HUES64 (cell line): ENCODE data around the gene IL19.

Experiments
- H3K27ac ChIP-seq: 2 replicates; pipeline ENCODE4 v1.7.0; 2013; ENCODE audit warnings: low read depth, low read length, inconsistent platforms
- H3K27me3 ChIP-seq: 2 replicates; pipeline ENCODE4 v1.6.1; 2013; ENCODE audit warnings: mild to moderate bottlenecking, low read length; ENCODE audit not compliant: insufficient read depth
- H3K36me3 ChIP-seq: 2 replicates; pipeline ENCODE4 v1.6.1; 2013; ENCODE audit warnings: mild to moderate bottlenecking, low read length; ENCODE audit not compliant: insufficient read depth
- H3K4me1 ChIP-seq: 2 replicates; pipeline ENCODE4 v1.6.1; 2013; ENCODE audit warnings: mild to moderate bottlenecking, low read length, moderate library complexity; ENCODE audit not compliant: insufficient read depth
- H3K4me3 ChIP-seq: 2 replicates; pipeline ENCODE4 v1.5.1; 2013; ENCODE audit warnings: mild to moderate bottlenecking, low read length, moderate library complexity
- H3K9ac ChIP-seq: 2 replicates; pipeline ENCODE4 v1.6.1; 2013; ENCODE audit warnings: mild to moderate bottlenecking, low read depth, low read length
- H3K9me3 ChIP-seq: 2 replicates; pipeline ENCODE4 v1.6.1; 2013; ENCODE audit warnings: low read depth, low read length; ENCODE audit not compliant: insufficient read depth
- WGBS: fragments of 150-250, 120-280 bp; methylation state at CpG from one replicate; pipeline ENCODE4 v1.1.7; 2013; ENCODE audit warnings: missing lambda C conversion rate; 5-methylcytosine and 5-hydroxymethylcytosine counted together

Gene IL19

GRCh38 chr1:206834217-206834616, 63.6 kb downstream of the IL19 start:
- no peaks in the 10 kb centered on the region for H3K27me3 ChIP-seq
- H3K36me3 ChIP-seq: no peaks in the 10 kb centered on the region
- WGBS: 93% methylated on average over 6 of the region's 6 CpGs
- no peak overlapping the region for H3K4me3 ChIP-seq
- H3K4me1 ChIP-seq: no peaks in the 10 kb centered on the region
- no peak overlapping the region for H3K27ac ChIP-seq
- no peaks in the 10 kb centered on the region for H3K9me3 ChIP-seq
- H3K9ac ChIP-seq: no peak overlapping the region

- Histone ChIP-seq H3K9me3 (no peaks in the 10 kb centered on the region), H3K27ac (no peak overlapping the region), H3K9ac (no peak overlapping the region), H3K27me3 (no peaks in the 10 kb centered on the region), H3K4me3 (no peak overlapping the region), H3K36me3 (no peaks in the 10 kb centered on the region), H3K4me1 (no peaks in the 10 kb centered on the region)
- 97% methylated on average over 3 of the region's 3 CpGs for WGBS
These were observed 64.1 kb downstream of the IL19 start for GRCh38 chr1:206834711-206835110.

GRCh38 chr1:206835186-206835585, 64.6 kb downstream of the IL19 start:
- H3K4me3 ChIP-seq: no peak overlapping the region
- no peak overlapping the region for H3K9ac ChIP-seq
- WGBS: 85% methylated on average over 3 of the region's 3 CpGs
- H3K27me3 ChIP-seq: no peaks in the 10 kb centered on the region
- no peaks in the 10 kb centered on the region for H3K36me3 ChIP-seq
- H3K4me1 ChIP-seq: no peaks in the 10 kb centered on the region
- no peak overlapping the region for H3K27ac ChIP-seq
- no peaks in the 10 kb centered on the region for H3K9me3 ChIP-seq

GRCh38 chr1:206836111-206836510, 65.5 kb downstream of the IL19 start:
- WGBS: 85% methylated on average over 2 of the region's 2 CpGs
- Histone ChIP-seq H3K4me3 (no peak overlapping the region), H3K4me1 (no peaks in the 10 kb centered on the region), H3K27ac (no peak overlapping the region), H3K9me3 (no peaks in the 10 kb centered on the region), H3K36me3 (no peaks in the 10 kb centered on the region), H3K9ac (no peak overlapping the region), H3K27me3 (no peaks in the 10 kb centered on the region)

- no peaks in the 10 kb centered on the region for H3K9me3 ChIP-seq
- H3K4me3 ChIP-seq: no peak overlapping the region
- H3K27ac ChIP-seq: no peak overlapping the region
- no peaks in the 10 kb centered on the region for H3K27me3 ChIP-seq
- H3K4me1 ChIP-seq: no peaks in the 10 kb centered on the region
- H3K9ac ChIP-seq: no peak overlapping the region
- 90% methylated on average over 4 of the region's 4 CpGs for WGBS
- H3K36me3 ChIP-seq: no peaks in the 10 kb centered on the region
These were observed 68.5 kb downstream of the IL19 start for GRCh38 chr1:206839006-206839560.

GRCh38 chr1:206839857-206840256, 69.3 kb downstream of the IL19 start:
- Histone ChIP-seq H3K4me3 (no peak overlapping the region), H3K4me1 (no peaks in the 10 kb centered on the region), H3K27ac (no peak overlapping the region), H3K27me3 (no peaks in the 10 kb centered on the region), H3K9ac (no peak overlapping the region), H3K9me3 (no peaks in the 10 kb centered on the region), H3K36me3 (no peaks in the 10 kb centered on the region)
- WGBS: 92% methylated on average over 7 of the region's 7 CpGs

- H3K4me1 ChIP-seq: no peaks in the 10 kb centered on the region
- WGBS: 93% methylated on average over 7 of the region's 7 CpGs
- no peaks in the 10 kb centered on the region for H3K27me3 ChIP-seq
These were observed 71.2 kb downstream of the IL19 start for GRCh38 chr1:206841609-206842323.

GRCh38 chr1:206842854-206843253, 72.3 kb downstream of the IL19 start:
- no peaks in the 10 kb centered on the region for H3K27me3 ChIP-seq
- H3K9me3 ChIP-seq: no peaks in the 10 kb centered on the region
- H3K4me3 ChIP-seq: no peak overlapping the region
- H3K27ac ChIP-seq: no peak overlapping the region
- H3K36me3 ChIP-seq: no peaks in the 10 kb centered on the region
- H3K9ac ChIP-seq: no peak overlapping the region
- H3K4me1 ChIP-seq: no peaks in the 10 kb centered on the region

More at GRCh38 chr1:206841609-206842323, 71.2 kb downstream of the IL19 start:
- H3K9me3 ChIP-seq: no peaks in the 10 kb centered on the region
- no peak overlapping the region for H3K4me3 ChIP-seq
- H3K27ac ChIP-seq: no peak overlapping the region
- H3K9ac ChIP-seq: no peak overlapping the region
- H3K36me3 ChIP-seq: no peaks in the 10 kb centered on the region

- H3K36me3 ChIP-seq: no peaks in the 10 kb centered on the region
- no peak overlapping the region for H3K9ac ChIP-seq
- WGBS: 94% methylated on average over 4 of the region's 4 CpGs
- no peak overlapping the region for H3K4me3 ChIP-seq
- no peaks in the 10 kb centered on the region for H3K9me3 ChIP-seq
- no peaks in the 10 kb centered on the region for H3K27me3 ChIP-seq
- no peaks in the 10 kb centered on the region for H3K4me1 ChIP-seq
- no peak overlapping the region for H3K27ac ChIP-seq
These were observed 73.1 kb downstream of the IL19 start for GRCh38 chr1:206843626-206844025.

- no peaks in the 10 kb centered on the region for H3K9me3 ChIP-seq
- no peak overlapping the region for H3K27ac ChIP-seq
- H3K4me1 ChIP-seq: no peaks in the 10 kb centered on the region
- H3K27me3 ChIP-seq: no peaks in the 10 kb centered on the region
- H3K36me3 ChIP-seq: no peaks in the 10 kb centered on the region
- H3K4me3 ChIP-seq: no peak overlapping the region
- no peak overlapping the region for H3K9ac ChIP-seq
These were observed 75.9 kb downstream of the IL19 start for GRCh38 chr1:206846487-206846886.

- WGBS: 96% methylated on average over 3 of the region's 3 CpGs
- Histone ChIP-seq H3K4me3 (no peak overlapping the region), H3K27me3 (no peaks in the 10 kb centered on the region), H3K36me3 (no peaks in the 10 kb centered on the region), H3K4me1 (no peaks in the 10 kb centered on the region), H3K9ac (no peak overlapping the region), H3K27ac (no peak overlapping the region), H3K9me3 (no peaks in the 10 kb centered on the region)
These were observed 76.8 kb downstream of the IL19 start for GRCh38 chr1:206847337-206847834.
